Measurements from ENCODE around the gene LGALS9.
A peak's percentile ranks its signal among the peaks of the same experiment; 100 is the strongest.

- TF ChIP-seq CTCF (IDR thresholded peaks at IDR 0.05) (peak; percentile 80 to 95 (median 92)), POLR2A (IDR thresholded peaks at IDR 0.05) (no peak), EP300 (IDR thresholded peaks at IDR 0.05) (no peak)
These were observed 29.7 kb upstream of the LGALS9 start for GRCh38 chr17:27601069-27601974.
